Measurements from ENCODE around the gene SLC4A4. TPM values are rescaled to one million over a fixed set of nuclear protein-coding genes. Genes with fewer than 3 reads are reported as not detected.

Gene SLC4A4
- polyA plus RNA-seq, 3 donors: 69.9 to 73.8 (median 70.6) TPM

DNA sequence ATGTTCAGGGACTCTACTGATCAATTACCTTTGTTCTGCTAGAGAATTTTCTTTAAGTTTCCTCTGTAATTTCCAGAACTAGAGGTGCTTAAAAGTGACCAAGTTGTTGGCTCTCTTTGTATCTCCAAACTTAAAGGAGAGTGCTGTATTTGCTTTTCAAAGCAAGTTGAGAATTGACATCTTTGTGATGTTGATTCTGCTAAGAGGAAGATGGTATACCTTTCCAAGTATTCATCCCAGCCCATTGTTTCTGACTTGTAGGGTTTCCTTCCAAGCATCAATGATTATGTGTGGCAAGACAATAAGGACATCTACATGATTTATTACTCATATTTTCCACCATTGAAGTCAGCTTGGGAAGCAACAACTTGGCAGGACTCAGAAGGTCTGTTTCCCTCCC lies 254.5 kb downstream of the SLC4A4 start:
- no peak for DNase-seq

DNA sequence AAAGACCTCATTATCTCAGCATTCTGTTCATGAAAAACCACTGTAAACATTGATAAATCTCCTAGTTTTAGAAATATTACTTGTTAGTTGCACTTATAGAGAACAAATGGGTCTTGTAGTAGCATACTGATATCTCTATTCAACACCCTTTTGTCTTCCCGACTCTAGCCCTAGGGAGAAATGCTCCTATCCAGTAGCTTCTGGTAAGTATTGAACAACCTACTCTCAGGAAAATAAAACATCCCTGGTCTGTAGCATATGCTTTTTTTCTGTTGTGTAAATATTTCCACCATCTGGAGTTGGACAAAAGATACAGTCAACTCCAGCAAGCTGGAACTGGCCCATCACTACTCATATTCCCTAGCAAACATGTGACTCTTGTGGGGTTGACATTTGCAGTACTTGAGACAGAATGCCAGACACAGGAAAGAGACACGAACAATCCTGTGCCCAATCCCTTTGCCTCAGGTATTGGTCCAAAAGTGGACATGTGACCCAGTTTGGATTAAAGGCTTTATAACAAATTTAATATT lies 256.8 kb downstream of the SLC4A4 start:
- DNase-seq: no peak

DNA sequence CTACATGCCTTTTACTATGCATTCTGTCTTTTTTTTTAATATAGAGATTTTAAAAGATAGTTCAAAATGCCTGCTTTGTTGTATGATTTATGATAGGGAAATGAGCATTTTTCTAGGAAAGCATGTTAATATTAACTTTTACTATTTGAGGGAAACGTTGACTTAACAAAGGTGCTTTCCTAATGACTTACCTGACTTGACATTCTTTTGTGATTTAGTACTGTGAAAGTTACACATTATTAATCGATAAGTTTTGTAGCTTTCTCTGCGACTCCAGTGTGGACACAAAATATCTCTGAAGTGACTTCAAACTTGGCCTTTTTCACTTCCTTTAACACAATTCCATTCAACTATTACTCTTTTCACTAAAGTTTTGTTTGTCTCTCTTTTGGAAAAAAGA lies 260.8 kb downstream of the SLC4A4 start:
- no peak for DNase-seq

DNA sequence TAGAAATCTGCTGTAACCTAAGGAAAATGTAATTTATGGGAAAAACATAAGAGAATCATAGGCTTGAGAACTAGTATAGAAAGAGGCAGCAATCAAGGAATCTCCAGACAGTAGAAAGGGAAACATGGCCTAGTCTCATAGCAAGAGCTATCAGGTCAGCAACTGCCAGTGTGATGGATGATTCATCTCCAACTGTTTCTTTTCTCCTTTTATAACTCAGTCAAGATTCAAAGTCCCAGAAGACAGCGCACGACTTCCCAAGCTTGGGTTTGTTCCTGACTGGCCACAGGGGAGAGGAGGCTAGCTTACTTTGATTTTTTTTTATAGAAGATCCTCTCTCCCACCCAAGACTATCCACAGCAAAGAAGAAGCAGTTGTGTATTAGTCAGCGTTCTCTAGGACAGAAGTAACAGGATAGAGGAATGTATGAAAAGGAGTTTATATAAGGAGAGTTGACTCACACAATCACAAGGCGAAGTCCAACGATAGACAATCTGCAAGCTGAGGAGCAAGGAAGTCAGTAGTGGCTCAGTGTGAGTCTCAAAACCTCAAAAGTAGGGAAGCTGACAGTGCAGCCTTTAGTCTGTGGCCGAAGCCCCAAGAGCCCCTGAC lies 263.6 kb downstream of the SLC4A4 start:
- no peak for DNase-seq

DNA sequence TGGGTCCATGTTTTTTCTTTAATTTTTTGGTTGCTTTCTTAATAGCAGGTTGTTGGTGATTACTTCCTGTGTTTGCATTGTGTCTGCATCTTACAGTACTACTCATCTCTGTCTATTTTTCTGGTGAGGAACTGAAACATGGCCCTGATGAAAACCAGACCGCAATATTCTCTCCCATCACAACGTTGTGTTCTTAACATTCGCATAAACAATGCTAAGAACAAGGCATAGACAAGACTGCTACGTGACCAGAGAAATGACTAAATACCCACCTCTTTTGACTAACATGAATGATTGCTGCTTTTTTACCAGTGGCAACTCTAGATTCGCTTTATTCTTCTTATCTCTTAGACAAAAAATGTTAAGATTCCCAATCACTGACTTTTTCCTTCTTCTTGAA lies 266.0 kb downstream of the SLC4A4 start:
- no peak for DNase-seq

DNA sequence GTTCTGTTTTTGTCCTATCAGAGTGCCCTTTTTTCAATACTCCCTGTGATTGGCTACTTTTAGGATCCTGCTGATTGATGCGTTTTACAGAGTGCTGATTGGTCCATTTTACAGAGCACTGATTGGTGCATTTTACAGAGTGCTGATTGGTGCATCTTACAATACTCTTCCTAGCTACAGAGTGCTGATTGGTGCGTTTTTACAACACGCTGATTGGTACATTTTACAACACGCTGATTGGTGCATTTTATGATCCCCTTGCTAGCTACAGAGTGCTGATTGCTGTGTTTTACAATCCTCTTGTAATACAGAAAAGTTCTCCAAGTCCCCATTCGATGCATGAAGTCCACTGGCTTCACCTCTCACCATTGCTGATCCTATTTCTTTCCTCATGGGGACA lies 268.3 kb downstream of the SLC4A4 start:
- DNase-seq: no peak

DNA sequence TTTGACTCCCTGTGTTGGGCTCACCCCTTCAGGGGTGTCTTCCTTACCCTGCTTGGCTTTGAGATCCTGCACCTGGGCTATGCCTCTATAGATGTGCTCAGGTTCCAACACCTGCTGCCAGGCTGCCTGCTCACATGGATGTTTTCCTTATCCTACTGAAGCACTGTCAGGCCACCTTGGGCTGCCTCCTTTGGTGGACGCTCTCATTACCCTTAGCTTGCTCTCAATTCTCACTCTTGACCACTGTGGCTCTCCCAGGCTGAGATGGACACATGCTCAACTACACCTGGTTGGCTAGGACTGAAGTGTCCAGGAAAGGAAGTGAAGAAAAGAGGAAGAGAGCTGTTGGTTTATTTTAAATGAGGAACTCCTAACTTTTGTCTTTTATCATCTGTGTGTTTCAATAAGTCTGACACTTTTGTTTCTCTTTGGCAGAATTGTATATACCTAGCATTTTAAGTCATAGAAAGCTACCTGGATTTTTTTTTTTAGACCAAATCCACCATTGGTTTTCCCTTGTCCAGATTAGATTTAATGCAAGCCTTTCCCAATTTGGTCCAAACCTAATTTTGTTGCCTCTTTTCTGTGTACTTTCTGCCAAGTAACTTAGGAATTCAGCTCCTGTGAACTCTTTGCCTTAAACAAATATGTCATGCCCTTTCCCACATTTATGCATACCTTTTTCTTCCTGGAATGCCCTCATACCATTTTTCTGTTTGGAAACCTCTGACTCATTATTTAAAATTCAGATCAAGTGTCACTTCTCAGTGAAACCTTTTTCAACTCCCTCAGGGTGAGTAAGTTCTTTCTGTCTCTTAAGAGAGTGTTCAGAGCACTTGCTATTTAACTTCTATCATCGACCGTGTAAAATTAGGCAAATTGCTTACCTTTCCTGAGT lies 269.2 kb downstream of the SLC4A4 start:
- DNase-seq: no peak

DNA sequence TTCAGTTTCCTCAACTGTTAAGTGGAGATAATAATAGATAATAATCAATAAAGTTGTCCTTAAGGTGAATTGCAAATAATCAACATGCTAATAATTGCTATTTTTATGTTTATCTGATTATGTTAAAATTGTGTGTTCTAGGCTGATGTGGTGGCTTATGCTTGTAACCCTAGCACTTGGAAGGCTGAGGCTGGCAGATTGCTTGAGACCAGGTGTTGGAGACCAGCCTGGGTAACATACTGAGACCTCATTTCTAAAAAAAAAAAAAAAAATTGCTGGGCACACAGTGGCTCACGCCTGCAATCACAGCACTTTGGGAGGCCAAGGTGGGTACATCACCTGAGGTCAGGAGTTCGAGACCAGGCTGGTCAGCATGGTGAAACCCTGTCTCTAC lies 269.9 kb downstream of the SLC4A4 start:
- DNase-seq: no peak

DNA sequence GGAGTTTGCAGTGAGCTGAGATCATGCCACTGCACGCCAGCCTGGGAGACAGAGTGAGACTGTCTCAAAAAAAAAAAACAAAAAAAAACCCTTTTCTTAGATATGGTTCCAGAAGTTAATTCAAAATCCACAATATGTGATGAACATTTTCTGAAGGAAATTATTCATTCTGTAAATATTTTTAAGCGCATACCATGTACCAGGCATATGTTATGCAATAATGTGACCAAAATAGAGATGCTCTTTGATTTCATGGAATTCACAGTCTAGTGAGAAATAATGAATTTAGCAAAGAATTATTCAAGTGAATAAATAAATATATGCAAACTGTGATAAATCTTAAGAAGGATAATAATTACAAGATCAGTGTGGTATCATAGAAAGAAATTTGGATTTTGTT lies 270.3 kb downstream of the SLC4A4 start:
- no peak for DNase-seq

DNA sequence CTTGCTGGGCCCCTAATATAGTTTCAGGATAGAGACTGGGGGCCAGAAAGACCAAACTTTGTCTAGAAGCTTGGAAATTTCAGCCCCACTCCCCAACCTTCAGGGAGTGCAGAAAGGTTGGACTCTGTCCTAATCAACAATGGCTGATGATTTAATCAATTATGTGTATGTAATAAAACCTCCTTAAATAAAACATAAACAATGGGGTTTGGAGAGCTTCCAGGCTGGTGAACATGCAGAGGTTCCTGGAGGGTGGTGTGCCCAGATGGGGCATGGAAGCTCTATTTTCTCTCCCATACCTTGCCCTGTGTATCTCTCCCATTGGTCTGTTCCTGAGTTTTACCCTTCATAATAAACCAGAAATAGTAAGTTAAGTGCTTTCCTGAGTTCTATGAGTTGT lies 270.8 kb downstream of the SLC4A4 start:
- no peak for DNase-seq

DNA sequence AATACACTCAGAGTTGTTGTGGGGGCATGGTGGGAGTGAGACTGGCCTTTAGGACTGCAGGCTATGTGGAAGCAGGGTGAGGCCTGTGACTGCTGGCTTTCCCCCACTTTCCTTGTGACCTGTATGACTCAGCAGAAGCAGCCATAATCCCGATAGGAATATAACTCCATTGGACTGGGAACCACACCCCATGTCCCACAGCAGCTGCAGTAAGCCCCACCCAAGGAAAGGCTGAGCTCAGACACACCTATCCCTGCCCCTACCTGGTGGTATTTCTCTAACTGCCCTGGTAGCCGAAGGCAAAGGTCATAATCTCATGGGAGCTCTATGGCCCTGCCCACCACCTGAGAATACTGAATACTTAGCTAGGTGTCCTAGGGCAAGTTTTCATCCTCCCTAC lies 275.8 kb downstream of the SLC4A4 start:
- DNase-seq: no peak

DNA sequence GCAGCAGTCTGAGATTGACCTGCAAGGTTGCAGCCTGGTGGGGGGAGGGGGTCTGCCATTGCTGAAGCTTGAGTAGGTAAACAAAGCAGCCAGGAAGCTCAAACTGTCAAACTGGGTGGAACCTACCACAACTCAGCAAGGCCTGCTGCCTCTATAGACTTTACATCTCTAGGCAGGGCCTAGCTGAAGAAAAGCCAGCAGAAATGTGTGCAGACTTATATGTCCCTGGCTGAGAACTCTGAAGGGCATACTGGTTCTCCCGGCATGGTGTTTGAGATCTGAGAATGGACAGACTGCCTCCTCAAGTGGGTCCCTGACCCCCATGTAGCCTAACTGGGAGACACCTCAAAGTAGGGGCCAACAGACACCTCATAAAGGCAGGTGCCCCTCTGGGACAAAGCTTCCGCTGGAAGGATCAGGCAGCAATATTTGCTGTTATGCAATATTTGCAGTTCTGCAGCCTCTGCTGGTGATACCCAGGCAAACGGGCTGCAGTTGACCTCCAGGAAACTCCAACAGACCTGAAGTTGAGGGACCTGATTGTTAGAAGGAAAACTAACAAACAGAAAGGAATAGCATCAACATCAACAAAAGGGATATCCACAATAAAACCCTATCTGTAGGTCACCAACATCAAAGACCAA lies 277.5 kb downstream of the SLC4A4 start:
- no peak for DNase-seq

Data from renal pelvis (tissue), 4 donors.